IPS DF 19.7 (cell line): ENCODE results near the gene BMP7.
"Not testable (repeated sequence)": the region's sequence is repeated elsewhere in the genome, so short reads cannot be mapped to it uniquely, and the experiment has no call there.

Source experiments
- DNase-seq: peaks from one replicate; pipeline ENCODE4 v3.0.0-alpha.2; 2013; ENCODE audit warnings: low read depth, low spot score

Gene BMP7

GRCh38 chr20:57249772-57250171 is 16.7 kb downstream of the BMP7 start:
- DNase-seq = no peak

GRCh38 chr20:57249073-57249472 is 17.4 kb downstream of the BMP7 start:
- DNase-seq = no peak

DNA sequence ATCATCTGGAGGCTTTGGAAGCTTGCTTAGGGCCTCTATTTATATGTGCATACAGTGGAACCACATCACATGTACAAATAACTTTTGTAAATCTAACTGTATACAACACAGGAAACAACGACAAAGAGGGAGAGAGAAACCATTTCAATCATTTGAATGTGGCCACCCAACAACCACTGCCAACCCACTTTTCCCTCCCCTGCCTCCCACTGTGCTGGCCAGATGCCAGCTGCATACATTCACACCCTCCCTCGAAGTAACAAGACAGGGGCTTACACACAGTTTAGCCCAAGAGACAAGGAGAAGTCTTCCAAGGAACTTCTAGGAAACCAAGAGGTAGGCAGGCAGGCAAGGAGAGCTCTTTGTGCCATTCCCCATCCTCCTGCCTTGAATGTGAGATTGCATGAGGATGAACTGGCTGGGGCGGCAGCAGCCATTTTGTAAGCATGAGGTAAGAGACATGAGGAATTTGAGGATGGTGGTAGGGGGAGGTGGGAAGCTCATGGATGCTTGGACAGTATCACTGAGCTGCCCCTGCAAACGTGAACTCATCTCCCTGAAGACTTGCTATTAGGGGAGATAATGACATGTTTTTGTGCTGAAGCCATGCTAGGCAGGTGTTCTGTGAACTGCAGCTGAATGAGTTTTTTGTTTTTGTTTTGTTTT is 18.2 kb downstream of the BMP7 start:
- DNase-seq = no peak

- no peak for DNase-seq
Observed at GRCh38 chr20:57247292-57247965, 19.0 kb downstream of the BMP7 start.

- DNase-seq = no peak
Observed at GRCh38 chr20:57245997-57246396, 20.4 kb downstream of the BMP7 start.

DNA sequence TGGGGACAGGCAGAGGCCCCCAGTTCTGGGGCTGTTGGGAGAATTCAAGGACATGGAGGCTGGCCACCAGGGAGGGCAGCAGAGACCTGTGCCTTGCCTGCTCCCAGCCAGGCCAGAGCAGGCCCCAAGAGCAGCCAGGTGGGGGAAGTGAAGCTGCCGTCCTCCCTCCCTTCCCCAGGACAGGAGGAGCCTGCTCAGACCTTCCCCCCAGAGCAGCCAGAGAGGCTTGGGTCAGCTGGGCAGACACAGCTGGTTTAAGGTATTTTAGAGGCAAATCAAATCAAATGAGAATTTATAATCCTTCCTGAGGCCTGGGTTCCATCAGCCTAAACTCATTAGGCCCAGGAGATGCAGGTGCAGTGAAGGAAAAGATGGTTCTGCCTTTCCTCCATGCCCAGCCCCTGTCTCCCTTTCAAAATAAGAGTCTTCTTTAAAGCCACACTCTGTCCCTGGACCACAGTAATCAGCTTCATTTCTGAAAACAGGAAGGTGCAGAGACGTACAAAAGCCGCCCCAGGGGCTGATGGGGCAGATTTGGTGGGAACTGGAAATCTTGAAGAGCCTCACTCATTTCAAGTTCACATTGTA is 21.7 kb downstream of the BMP7 start:
- no peak for DNase-seq

DNA sequence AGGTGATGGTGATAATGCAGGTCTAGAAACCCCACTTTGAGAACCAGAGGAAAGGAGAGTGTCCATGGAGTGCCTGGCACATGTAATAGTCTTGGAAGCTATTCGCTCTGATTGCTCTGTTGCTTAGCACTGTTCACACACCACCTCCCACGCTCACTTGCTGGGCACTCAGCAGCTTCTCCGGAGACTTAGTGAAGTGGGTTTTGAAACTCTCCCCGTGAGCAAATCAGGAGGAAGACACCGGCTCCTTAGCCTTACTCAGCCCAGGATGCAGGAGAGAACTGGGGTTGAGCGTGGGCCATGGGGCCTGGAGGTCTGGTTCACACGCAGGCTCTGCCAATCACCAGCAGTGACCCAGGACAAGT is 22.2 kb downstream of the BMP7 start:
- DNase-seq = no peak

DNA sequence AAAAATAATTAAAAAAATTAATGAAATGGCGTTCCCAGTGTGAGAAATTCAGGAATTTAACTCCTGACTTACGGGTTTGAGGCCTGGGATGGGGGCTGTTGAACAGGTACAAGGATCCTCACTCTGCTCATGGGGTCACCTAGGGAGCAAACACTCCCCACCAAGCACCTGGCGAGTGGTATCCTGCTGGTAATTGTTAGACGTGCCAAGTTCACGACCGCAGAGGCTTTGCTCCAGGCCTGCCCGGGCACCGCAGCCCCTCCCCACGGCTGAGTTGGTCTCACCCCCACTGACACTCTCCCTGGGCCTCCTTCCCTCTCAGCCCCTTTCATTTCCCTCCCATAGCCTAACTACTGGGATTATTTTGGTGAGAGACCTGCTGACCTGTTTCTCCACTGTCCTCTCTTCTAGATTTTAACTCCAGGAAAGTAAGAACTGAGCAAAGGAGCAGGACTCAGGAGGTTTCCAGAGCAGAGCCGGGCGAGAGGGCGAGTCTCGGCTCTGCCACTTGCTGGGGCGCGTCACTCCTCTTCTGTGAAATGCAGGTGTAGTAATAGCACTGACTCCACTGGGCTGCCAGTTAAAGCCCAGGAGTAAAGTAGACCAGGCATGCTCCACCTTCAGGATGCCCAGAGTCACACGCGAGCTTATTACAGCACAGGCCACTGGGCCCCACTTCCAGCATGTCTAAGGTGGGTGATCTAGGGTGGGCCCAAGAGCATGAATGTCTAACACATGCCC is 22.8 kb downstream of the BMP7 start:
- DNase-seq = no peak

- DNase-seq = no peak
Observed at GRCh38 chr20:57242414-57242813, 24.0 kb downstream of the BMP7 start.

- no peak for DNase-seq
Observed at GRCh38 chr20:57241363-57241991, 25.0 kb downstream of the BMP7 start.

DNA sequence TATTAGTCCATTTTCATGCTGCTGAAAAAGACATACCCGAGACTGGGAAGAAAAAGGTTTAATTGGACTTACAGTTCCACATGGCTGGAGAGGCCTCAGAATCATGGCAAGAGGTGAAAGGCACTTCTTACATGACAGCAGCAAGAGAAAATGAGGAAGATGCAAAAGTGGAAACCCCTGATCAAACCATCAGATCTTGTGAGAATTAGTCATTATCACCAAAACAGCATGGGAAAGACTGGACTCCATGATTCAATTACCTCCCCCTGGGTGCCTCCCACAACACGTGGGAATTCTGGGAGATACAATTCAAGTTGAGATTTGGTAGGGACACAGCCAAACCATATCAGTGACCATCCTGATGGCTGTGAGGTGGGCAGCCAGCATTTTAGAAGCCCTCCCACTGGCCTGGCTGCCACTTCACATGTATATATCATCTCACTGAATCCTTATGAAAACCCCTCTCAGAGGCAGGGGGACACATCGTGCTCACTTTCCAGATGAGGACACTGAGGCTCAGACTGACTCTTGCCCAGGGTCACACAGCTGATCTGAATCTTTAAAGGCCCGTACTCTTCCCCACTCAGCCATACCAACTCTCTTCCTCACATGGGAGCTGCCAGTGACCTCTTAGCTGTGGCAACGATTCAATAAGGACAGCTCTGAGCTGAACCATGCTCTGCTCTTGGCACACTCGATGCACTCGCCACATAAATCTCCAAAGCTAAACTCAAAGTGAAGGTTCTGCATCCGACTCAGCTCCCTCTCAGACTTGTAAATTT is 25.7 kb downstream of the BMP7 start:
- DNase-seq = no peak

- not testable (repeated sequence) for DNase-seq
Observed at GRCh38 chr20:57239725-57240124, 26.7 kb downstream of the BMP7 start.

DNA sequence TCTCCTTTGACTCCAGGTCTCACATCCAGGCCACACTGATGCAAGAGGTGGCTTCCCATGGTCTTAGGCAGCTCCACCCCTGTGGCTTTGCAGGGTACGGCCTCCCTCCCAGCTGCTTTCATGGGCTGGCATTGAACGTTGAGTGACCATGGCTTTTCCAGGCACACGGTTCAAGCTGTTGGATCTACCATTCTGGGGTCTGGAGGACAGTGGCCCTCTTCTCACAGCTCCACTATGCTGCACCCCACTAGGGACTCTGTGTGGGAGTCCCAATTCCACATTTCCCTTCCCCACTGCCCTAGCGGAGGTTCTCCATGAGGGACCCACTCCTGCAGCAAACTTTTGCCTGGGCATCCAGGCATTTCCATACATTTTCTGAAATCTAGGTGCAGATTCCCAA is 27.1 kb downstream of the BMP7 start:
- DNase-seq = not testable (repeated sequence)

DNA sequence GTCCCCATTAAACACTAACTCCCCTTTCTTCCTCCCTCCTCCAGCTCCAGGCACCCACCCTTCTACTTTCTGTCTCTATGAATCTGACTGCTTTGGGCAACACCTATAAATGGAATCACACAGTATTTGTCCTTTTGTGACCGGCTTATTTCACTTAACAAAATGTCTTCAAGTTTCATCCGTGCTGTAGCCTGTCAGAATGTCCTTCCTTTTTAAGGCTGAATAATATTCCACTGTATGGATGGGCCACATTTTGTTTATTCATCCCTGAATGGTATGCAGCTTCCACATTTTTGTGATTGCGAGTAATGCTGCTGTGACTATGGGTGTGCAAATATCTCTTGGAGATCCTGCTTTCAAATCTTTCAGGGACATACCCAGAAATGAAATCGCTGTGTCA is 28.4 kb downstream of the BMP7 start:
- no peak for DNase-seq

DNA sequence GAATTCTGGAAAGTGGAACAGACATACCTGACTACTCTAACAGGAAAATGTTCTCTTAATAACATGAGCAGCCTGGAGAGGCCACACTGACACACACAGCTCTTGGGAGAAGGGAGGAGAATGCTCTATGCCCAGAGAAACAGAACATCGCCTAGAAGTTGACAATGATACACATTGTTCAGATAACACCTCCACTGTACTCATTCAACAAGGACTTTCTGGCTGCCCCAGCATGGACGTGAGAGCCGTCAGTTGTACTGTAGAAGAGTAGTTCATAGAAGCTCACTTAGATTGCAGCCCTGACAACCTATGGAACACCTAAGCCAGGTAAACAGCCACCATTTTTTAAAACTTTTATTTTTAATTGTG is 28.9 kb downstream of the BMP7 start:
- no peak for DNase-seq

DNA sequence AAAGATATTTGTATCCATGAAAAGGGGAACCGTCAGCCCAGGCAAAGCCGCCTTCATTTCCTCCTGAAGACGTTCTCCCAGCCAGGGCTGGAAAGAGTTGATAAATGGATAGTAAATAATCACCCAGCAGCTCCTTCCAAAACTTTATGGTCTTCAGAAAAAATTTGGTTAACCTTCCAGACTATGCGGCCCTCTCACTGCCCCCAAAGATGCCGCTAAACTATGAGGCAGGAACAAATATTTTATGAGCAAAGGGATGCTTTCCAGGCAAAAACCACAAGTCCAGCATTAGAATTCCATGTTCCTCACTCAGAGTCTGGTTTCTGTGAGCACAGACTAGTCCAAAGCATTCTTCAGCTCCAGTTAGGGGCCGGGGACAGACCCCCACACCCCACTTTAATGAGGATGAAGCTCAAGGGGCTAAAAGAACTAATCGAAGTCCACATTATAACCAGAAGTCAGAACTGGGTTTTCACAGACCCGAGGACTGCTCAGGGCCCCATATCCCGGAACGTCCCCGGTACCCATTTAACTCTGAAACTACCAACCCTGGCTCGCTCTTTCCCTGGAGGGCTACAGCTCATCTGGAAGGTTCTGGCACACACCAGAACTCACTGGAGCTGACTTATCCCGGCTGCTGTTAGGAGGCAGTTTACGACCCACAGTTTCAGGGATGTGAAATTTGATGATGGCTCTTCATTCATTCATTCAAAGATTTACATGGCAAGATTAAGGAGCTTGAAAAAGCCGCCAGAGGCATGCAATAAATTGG is 29.4 kb downstream of the BMP7 start:
- DNase-seq = no peak

- no peak for DNase-seq
Observed at GRCh38 chr20:57234556-57235251, 31.7 kb downstream of the BMP7 start.

GRCh38 chr20:57231951-57232428 is 34.5 kb downstream of the BMP7 start:
- DNase-seq = peak; percentile 79

GRCh38 chr20:57231161-57231560 is 35.3 kb downstream of the BMP7 start:
- DNase-seq = no peak

DNA sequence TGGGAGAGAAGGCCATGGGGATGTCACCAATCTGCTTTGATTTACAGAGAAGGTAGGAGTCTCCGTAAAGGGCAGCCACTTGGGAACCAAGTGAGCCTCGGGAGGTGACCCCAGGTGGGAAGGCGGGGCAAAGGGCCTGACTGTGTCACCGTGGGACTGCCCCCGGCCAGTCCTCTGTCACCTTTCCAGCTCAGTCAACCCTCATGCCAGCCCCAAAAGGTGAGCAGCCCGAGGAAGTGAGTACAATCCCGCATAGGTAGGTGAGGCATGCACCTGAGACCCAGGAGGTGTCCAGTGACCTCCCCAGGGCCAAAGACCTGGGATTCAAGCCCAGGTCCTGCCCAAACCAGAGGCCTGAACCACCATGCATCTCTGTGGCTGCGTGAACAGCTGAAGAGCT is 36.2 kb downstream of the BMP7 start:
- DNase-seq = no peak
